Trophoblast cell (in vitro differentiated cells and primary cell): ENCODE results near the gene PCOLCE2.

Experiments
- DNase-seq, 2 donors: peaks; one replicate each; pipeline ENCODE4 v3.0.0-alpha.2; 2016
- H2AFZ ChIP-seq: 2 replicates; pipeline ENCODE4 v1.6.1; 2013; ENCODE audit warnings: low read length, moderate library complexity, mild to moderate bottlenecking; ENCODE audit not compliant: insufficient read depth, poor library complexity
- H2AK5ac ChIP-seq: 2 replicates; pipeline ENCODE4 v1.6.1; 2013; ENCODE audit warnings: mild to moderate bottlenecking, low read length
- H2BK120ac ChIP-seq: 2 replicates; pipeline ENCODE4 v1.6.1; 2013; ENCODE audit warnings: low read length, mild to moderate bottlenecking, moderate library complexity; ENCODE audit not compliant: insufficient read depth, poor library complexity
- H2BK12ac ChIP-seq: 2 replicates; pipeline ENCODE4 v1.6.1; 2013; ENCODE audit warnings: mild to moderate bottlenecking, low read length, moderate library complexity
- H2BK5ac ChIP-seq: 2 replicates; pipeline ENCODE4 v1.6.1; 2013; ENCODE audit warnings: low read length, low read depth, moderate library complexity, mild to moderate bottlenecking; ENCODE audit not compliant: poor library complexity
- H3K14ac ChIP-seq: 2 replicates; pipeline ENCODE4 v1.6.1; 2013; ENCODE audit warnings: mild to moderate bottlenecking, low read length
- H3K18ac ChIP-seq: 2 replicates; pipeline ENCODE4 v1.6.1; 2013; ENCODE audit warnings: mild to moderate bottlenecking, low read length
- H3K23ac ChIP-seq: 2 replicates; pipeline ENCODE4 v1.6.1; 2013; ENCODE audit warnings: low read length
- H3K27ac ChIP-seq: 2 replicates; pipeline ENCODE4 v1.5.1; 2013; ENCODE audit warnings: low read depth, mild to moderate bottlenecking, inconsistent platforms, low read length, moderate library complexity
- H3K27me3 ChIP-seq: 2 replicates; pipeline ENCODE4 v1.6.1; 2013; ENCODE audit warnings: inconsistent platforms, mild to moderate bottlenecking, low read length, moderate library complexity; ENCODE audit not compliant: insufficient read depth
- H3K36me3 ChIP-seq, 2 experiments: 1 replicate in 1 of 2; 2 replicates in 1 of 2; pipeline ENCODE4 v1.6.1; 2013; ENCODE audit warnings: low read length in 2 of 2, mild to moderate bottlenecking in 2 of 2, moderate library complexity in 1 of 2; ENCODE audit not compliant: insufficient read depth in 2 of 2, control insufficient read depth in 1 of 2
- H3K4ac ChIP-seq: 2 replicates; pipeline ENCODE4 v1.6.1; 2013; ENCODE audit warnings: low read depth, mild to moderate bottlenecking, low read length, moderate library complexity
- H3K4me1 ChIP-seq, 2 experiments: 1 replicate in 1 of 2; 2 replicates in 1 of 2; pipeline ENCODE4 v1.6.1; 2013; ENCODE audit warnings: low read length in 2 of 2, mild to moderate bottlenecking in 2 of 2, moderate library complexity in 1 of 2; ENCODE audit not compliant: insufficient read depth in 2 of 2, control insufficient read depth in 1 of 2
- H3K4me2 ChIP-seq: 2 replicates; pipeline ENCODE4 v1.6.1; 2013; ENCODE audit warnings: inconsistent platforms, mild to moderate bottlenecking, low read length, moderate library complexity
- H3K4me3 ChIP-seq: 2 replicates; pipeline ENCODE4 v1.5.1; 2013; ENCODE audit warnings: mild to moderate bottlenecking, low read depth, low read length, inconsistent platforms
- H3K79me1 ChIP-seq: one replicate; pipeline ENCODE4 v1.6.1; 2013; ENCODE audit warnings: low read length
- H3K79me2 ChIP-seq: 2 replicates; pipeline ENCODE4 v1.6.1; 2013; ENCODE audit warnings: low read length, mild to moderate bottlenecking; ENCODE audit not compliant: control insufficient read depth, insufficient read depth, poor library complexity
- H3K9ac ChIP-seq: 2 replicates; pipeline ENCODE4 v1.6.1; 2013; ENCODE audit warnings: mild to moderate bottlenecking, low read length
- H3K9me3 ChIP-seq: 2 replicates; pipeline ENCODE4 v1.6.1; 2013; ENCODE audit warnings: low read depth, mild to moderate bottlenecking, control low read depth, inconsistent platforms, low read length; ENCODE audit not compliant: insufficient read depth
- H4K12ac ChIP-seq: 2 replicates; pipeline ENCODE4 v1.6.1; 2013; ENCODE audit warnings: low read depth, mild to moderate bottlenecking, low read length, moderate library complexity
- H4K8ac ChIP-seq: 2 replicates; pipeline ENCODE4 v1.6.1; 2013; ENCODE audit warnings: low read depth, mild to moderate bottlenecking, low read length, moderate library complexity
- H4K91ac ChIP-seq: one replicate; pipeline ENCODE4 v1.6.1; 2013; ENCODE audit warnings: low read depth, mild to moderate bottlenecking, low read length, moderate library complexity
- WGBS: extraction: QIAGEN DNeasy Blood & Tissue Kit; methylation state at CpG from one replicate; pipeline ENCODE4 v1.1.7; 2013; ENCODE audit warnings: missing lambda C conversion rate; ENCODE audit not compliant: insufficient read length, insufficient coverage; ENCODE audit errors: extremely low coverage; 5-methylcytosine and 5-hydroxymethylcytosine counted together

PCOLCE2 gene

DNA sequence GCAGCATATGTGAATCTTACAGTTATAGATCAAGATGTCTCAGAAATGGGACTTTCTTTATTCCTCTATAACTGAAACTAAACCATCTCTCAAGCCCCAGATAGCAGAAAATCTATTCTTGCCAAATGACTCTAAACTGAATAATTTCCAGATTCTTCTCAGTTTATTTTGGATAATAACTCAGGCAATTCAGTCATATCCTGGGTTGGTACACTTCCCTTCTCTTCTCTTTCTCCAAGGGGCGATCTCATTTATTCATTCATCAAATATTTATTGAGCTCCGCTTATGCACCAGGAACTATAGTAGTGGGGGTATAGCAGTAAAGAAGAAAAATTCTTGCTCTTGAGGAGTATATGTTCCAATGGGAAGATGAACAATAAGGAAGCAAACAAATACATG lies 13.5 kb upstream of the PCOLCE2 start:
- Histone ChIP-seq H2AK5ac (no peak overlapping the region), H2BK12ac (no peak overlapping the region), H3K79me1 (no peaks in the 10 kb centered on the region), H3K79me2 (no peaks in the 10 kb centered on the region), H3K4me2 (no peak overlapping the region), H3K36me3 (no peaks in the 10 kb centered on the region), H3K27me3 (no peaks in the 10 kb centered on the region), H3K9me3 (no peaks in the 10 kb centered on the region), H4K91ac (no peak overlapping the region), H3K4me3 (no peak overlapping the region), H3K14ac (no peak overlapping the region), H3K27ac (no peak overlapping the region), H2AFZ (no peak overlapping the region), H4K12ac (no peak overlapping the region), H3K9ac (no peak overlapping the region), H2BK5ac (no peak overlapping the region), H3K4me1 (no peaks in the 10 kb centered on the region), H2BK120ac (no peak overlapping the region), H3K4ac (no peak overlapping the region), H4K8ac (no peak overlapping the region), H3K23ac (no peak overlapping the region), H3K18ac (no peak overlapping the region)
- no CpG with 5 or more reads among the region's 2 CpGs for WGBS
- no peak for DNase-seq

DNA sequence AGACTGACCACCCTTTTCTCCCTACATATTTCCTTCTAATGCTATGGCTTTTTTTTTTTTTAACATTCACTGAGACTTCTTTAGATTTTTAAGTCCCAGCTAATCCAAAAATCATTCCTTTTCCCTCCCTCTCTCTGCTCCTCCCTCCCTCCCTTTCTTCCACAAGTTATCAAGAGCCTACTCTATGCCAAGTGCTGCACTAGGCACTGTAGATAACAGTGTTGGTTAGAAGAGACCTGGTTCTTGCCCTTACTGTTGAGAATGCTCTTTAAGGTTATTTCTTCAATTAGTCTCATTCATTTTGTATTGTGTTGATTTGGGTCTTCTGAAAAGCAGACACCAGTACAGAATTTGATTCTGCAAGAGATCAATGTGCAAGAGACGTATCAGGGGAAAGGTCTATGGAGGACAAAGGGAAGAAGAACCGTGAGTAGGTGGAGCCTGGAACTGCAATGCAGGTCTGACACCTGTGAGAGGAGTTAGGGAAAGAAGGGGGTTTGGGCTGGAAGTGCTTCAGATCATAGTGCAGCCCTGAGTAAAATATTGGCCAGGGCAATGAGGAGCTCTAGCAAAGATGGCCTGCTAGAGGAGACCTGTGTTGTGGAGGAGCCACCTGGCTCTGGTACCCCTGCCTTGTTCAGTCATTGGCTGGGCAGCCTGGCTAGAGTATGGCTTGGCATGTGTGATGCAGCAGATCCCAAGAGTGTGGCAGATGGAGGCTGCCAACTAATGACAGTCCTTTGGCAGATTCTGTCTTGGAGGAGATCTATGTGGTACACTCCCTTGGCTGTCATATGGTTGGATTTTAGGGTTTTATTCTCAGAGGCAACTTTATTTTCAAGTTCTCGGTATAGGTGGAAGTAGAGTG lies 9.7 kb upstream of the PCOLCE2 start:
- no peaks in the 10 kb centered on the region for H3K9me3 ChIP-seq

DNA sequence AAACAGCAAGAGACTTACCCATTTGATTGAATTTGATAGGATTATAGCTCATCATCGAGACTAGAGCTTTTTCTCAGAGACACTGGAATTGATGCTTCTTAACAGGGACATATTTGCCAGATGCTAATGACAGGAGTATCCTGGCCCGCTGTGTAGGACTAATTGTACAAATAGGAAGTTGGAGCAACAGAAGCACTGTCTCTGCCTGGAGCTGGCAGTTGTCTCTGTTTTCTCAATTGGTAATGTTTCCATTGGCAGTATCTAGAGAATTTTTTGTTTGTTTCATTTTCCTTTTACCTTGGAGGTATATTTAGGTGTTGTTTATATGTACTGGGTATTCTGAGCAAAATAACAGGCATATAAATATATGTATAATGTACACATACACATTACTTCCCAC lies 8.9 kb upstream of the PCOLCE2 start:
- Histone ChIP-seq H3K36me3 (no peaks in the 10 kb centered on the region), H3K14ac (no peak overlapping the region), H2AFZ (no peak overlapping the region), H3K79me2 (no peaks in the 10 kb centered on the region), H2AK5ac (no peak overlapping the region), H2BK5ac (no peak overlapping the region), H4K91ac (no peak overlapping the region), H4K12ac (no peak overlapping the region), H3K23ac (no peak overlapping the region), H2BK12ac (no peak overlapping the region), H3K9ac (no peak overlapping the region), H3K27me3 (no peaks in the 10 kb centered on the region), H3K79me1 (no peaks in the 10 kb centered on the region), H3K18ac (no peak overlapping the region), H3K4me1 (peaks cover 2 to 3% of the 10 kb centered on the region in 2 experiments), H3K4me2 (no peak overlapping the region), H3K4ac (no peak overlapping the region), H3K27ac (no peak overlapping the region), H4K8ac (no peak overlapping the region), H3K4me3 (no peak overlapping the region), H3K9me3 (no peaks in the 10 kb centered on the region), H2BK120ac (no peak overlapping the region)
- no CpG with 5 or more reads among the region's 2 CpGs for WGBS
- no peak for DNase-seq

More for the DNA sequence above, 9.7 kb upstream of the PCOLCE2 start:
- Histone ChIP-seq H3K27ac (no peak overlapping the region), H2BK5ac (no peak overlapping the region), H3K79me1 (no peaks in the 10 kb centered on the region), H3K14ac (no peak overlapping the region), H3K9ac (no peak overlapping the region), H4K8ac (no peak overlapping the region), H3K4me2 (no peak overlapping the region), H2AK5ac (no peak overlapping the region), H2AFZ (no peak overlapping the region), H3K27me3 (no peaks in the 10 kb centered on the region), H3K23ac (no peak overlapping the region), H3K18ac (no peak overlapping the region), H3K4me3 (no peak overlapping the region), H3K4ac (no peak overlapping the region), H2BK120ac (no peak overlapping the region), H3K36me3 (no peaks in the 10 kb centered on the region), H3K4me1 (peaks cover 2 to 3% of the 10 kb centered on the region in 2 experiments), H4K91ac (no peak overlapping the region), H3K79me2 (no peaks in the 10 kb centered on the region), H2BK12ac (no peak overlapping the region), H4K12ac (no peak overlapping the region)
- no CpG with 5 or more reads among the region's 3 CpGs for WGBS
- no peak for DNase-seq

DNA sequence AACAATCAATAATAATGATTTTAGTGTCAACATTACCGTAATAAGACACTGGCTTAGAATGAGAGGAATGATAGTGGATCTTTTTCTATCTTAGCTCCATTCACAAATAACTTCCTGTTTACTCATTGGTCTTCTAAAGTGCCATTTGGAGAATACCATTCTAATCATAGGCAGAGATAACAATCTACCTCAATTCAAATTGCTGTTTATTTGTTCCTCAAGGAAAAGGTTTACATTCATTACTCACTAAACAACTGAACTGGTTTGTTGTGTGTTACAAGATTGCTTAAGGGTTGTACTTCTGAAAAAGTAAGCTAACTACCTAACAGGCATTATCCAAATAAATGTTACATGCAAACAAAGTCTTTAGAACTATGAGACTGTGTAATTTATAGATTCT lies 8.1 kb upstream of the PCOLCE2 start:
- DNase-seq, result peak in 1 of 2 donors; percentile 87
- H2BK12ac ChIP-seq, result no peak overlapping the region
- no CpG with 5 or more reads among the region's 1 CpG for WGBS
- no peak overlapping the region for H3K4me2 ChIP-seq
- H3K4me3 ChIP-seq, result no peak overlapping the region
- H3K18ac ChIP-seq, result no peak overlapping the region
- no peak overlapping the region for H4K91ac ChIP-seq
- H3K4me1 ChIP-seq, result peaks cover 2 to 3% of the 10 kb centered on the region in 2 experiments
- no peaks in the 10 kb centered on the region for H3K36me3 ChIP-seq
- H4K8ac ChIP-seq, result no peak overlapping the region
- no peak overlapping the region for H2BK120ac ChIP-seq
- H3K79me1 ChIP-seq, result no peaks in the 10 kb centered on the region
- no peak overlapping the region for H3K27ac ChIP-seq
- H3K9ac ChIP-seq, result no peak overlapping the region
- H2AK5ac ChIP-seq, result no peak overlapping the region
- no peak overlapping the region for H4K12ac ChIP-seq
- no peak overlapping the region for H3K4ac ChIP-seq
- H3K27me3 ChIP-seq, result no peaks in the 10 kb centered on the region
- no peaks in the 10 kb centered on the region for H3K9me3 ChIP-seq
- H3K79me2 ChIP-seq, result no peaks in the 10 kb centered on the region
- H3K23ac ChIP-seq, result no peak overlapping the region
- H2AFZ ChIP-seq, result no peak overlapping the region
- H2BK5ac ChIP-seq, result no peak overlapping the region
- H3K14ac ChIP-seq, result no peak overlapping the region
